Hepatocyte (in vitro differentiated cells): ENCODE data around the gene ETHE1.

Experiments used
- EZH2 ChIP-seq: fragments of 200-600 bp; sonication (generic); IDR thresholded peaks from 2 replicates; pipeline ENCODE4 v1.6.1; 2016; ENCODE audit warnings: antibody characterized with exemption, mild to moderate bottlenecking, borderline replicate concordance
- TF ChIP-seq, protein P1 (sequence below): fragments of 200-600 bp; sonication (generic); IDR thresholded peaks from 2 replicates; pipeline ENCODE4 v1.5.1; 2016; ENCODE audit warnings: antibody characterized with exemption, mild to moderate bottlenecking; ENCODE audit not compliant: poor library complexity

DNA sequence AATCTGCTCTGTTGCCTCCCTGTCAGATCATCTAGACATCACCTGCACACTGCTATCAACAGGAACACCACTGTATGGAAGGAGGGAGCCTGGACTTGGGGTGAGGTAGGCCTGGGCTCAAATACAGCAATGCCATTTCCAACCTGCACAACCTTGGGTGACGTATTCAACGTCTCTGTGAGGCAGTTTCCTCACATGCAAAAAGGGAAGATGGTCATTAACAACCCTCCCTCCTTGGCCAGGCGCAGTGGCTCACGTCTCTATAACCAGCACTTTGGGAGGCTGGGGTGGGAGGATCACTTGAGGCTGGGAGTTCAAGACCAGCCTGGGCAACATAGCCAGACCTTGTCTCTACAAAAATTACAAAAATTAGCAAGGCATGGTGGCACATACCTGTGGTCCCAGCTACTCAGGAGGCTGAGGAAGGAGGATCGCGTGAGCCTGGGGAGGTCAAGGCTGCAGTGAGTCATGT is 35.3 kb upstream of the ETHE1 start:
- TF ChIP-seq, protein P1, sequence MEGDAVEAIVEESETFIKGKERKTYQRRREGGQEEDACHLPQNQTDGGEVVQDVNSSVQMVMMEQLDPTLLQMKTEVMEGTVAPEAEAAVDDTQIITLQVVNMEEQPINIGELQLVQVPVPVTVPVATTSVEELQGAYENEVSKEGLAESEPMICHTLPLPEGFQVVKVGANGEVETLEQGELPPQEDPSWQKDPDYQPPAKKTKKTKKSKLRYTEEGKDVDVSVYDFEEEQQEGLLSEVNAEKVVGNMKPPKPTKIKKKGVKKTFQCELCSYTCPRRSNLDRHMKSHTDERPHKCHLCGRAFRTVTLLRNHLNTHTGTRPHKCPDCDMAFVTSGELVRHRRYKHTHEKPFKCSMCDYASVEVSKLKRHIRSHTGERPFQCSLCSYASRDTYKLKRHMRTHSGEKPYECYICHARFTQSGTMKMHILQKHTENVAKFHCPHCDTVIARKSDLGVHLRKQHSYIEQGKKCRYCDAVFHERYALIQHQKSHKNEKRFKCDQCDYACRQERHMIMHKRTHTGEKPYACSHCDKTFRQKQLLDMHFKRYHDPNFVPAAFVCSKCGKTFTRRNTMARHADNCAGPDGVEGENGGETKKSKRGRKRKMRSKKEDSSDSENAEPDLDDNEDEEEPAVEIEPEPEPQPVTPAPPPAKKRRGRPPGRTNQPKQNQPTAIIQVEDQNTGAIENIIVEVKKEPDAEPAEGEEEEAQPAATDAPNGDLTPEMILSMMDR = no peak
- TF ChIP-seq EZH2 = no peak
